HG03378 (cell line): ENCODE data around the gene IFT122.
"Not testable (repeated sequence)": the region's sequence is repeated elsewhere in the genome, so short reads cannot be mapped to it uniquely, and the experiment has no call there.

Experiments used
- ATAC-seq: cut with Tn5 transposase; IDR thresholded peaks from one replicate; pipeline ENCODE4 v1.9.1; 2021; ENCODE audit warnings: mild to moderate bottlenecking, moderate library complexity; ENCODE audit not compliant: unreplicated experiment

IFT122 gene

DNA sequence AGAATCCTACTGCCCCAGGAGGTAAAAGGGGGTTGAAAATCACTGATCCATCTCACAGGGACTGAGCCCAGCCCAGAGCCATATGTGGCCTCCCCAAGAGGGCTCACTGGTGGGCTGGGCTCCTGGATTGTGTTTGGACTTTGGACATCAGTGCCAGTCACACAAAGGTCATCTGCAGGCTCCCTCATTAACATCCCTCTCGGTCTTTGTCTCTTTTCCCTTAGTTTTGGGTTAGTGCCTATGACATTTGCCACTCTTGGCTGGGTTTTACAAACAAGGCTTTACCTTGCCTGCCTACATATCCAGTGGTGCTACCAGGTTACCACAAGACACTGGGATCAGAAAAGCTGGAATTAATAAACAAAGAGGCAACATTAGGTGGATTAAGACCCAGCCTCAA lies 27.9 kb downstream of the IFT122 start:
- ATAC-seq, result no peak

DNA sequence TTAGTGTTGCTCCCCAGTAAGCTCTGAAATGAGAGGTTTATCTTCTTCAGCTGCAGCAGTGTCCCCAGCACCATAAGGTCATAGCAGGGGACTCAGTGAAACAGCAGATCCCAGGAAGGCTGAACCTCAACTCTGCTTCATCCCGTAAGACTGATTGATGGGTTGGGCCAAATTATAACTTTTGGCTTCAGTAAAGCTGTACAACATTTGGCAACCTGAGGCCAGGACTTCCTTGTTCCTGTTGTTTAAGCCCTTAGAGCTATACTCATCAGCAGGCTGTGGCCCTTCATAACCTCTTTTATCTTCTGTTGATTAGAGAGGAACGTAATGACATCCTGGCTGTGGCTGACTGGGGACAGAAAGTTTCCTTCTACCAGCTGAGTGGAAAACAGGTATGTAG lies 29.0 kb downstream of the IFT122 start:
- no peak for ATAC-seq

DNA sequence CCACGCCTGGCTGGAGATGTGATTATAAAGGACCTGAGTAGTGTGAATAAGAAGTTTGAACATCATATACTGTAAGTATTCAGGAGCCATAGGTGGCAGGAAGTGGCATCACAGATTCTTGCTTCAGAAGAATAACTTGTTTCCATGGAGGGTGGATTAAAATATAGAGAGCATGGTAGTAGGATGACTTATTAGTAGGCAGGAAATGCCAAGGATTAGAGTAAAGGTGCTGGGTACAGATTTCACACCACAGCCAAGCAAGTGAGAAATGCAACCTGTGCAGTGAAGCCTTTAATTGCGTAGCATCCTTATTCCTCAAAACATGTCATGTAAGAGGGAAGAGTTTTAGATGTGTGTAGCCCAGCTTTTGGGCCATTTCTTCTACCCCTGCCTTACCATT lies 30.8 kb downstream of the IFT122 start:
- ATAC-seq, result no peak

DNA sequence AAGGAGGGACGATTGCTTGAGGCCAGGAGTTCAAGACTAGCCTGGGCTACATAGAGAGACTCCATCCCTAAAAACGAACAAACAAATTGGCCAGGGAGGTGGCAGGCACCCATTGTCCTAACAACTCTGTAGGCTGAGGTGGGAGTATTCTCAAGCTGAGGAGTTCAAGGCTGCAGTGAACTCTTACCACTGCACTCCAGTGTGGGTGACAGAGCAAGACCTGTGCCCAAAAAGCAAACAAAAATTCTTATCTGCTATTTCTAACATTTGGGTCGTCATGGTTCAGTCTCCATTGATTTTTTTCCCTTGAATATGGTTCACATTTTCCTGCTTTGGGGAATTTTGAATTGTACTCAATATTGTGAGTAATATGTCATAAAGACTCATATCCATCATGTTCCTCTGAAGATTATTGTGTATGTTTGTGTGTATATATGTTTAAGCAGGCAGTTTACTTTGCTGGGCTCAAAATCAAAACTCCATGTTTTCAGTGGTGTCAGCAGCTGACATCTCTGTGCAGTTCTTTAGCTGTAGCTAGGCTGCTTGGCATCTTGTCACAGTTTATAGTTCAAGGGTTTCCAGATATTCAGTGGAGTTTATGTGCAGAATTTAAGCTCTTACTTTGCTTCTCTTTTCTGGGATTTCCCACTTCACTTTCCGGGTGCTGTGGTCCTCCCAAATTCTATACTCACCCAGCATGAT lies 33.2 kb downstream of the IFT122 start:
- no peak for ATAC-seq

DNA sequence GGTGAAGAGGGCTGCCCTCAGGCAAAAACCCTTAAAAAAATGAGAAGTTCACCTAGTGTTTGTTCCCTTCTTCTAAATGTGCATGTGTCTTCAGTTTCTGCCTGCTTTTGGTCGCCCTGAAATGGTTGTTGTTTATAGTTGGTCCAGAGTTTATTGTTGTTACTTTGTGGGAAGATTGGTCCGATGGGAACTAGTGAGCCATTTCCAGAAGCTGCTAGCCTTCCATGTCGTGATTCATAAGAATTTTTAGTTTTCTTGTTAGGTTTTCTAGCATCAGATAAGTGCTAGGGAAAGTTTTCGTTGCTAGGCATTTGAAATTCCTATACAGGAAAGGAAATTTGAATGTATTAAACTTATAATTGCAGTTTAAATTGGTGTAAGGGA lies 33.7 kb downstream of the IFT122 start:
- no peak for ATAC-seq

DNA sequence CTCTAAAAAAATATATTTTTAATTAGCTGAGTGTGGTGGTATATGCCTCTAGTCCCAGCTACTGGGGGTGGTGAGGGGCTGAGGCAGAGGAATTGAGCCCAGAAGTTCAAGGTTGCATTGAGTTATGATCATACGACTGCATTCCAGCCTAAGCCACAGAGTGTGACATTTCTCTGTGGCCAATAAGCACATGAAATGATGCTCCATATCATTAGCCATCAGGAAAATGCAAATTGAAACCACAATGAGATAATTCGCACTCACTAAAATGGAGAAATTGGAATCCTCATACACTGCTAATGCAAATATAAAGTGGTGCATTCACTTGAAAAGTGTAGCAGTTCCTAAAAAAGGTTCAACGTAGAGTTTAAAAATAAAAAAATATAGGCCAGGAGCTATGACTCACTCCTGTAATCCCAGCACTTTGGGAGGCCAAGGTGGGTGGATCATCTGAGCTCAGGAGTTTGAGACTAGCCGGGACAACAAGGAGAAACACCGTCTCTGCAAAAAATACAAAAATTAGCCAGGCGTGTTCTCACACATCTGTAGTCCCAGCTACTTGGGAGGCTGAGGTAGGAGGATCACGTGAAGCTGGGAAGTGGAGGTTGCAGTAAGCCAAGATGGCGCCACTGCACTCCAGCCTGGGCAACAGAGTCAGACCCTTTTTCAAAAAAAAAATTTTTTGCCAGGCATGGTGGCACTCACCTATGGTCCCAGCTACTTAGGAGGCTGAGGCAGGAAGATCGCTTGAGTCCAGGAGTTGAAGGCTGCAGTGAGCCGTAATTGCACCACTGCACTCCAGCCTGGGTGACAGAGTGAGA lies 35.2 kb downstream of the IFT122 start:
- no peak for ATAC-seq

DNA sequence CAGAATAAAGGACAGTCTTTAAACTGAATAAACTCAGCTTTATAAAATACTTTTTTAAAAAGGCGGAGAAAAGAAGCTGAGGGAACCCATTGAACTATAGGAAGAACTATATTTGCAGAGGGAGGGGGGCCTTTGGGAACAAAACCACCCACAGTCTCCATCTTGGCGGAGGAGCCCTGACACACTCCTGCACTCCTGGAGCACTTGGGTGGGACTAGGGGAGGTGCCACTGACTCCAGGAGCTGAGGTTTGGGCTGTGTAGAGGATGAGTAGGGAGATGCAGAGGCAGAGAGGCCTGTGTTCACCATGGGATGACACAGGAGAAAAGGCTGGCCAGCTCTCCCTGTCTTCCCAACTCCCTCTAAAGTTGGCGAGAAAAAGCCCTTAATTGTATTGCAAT lies 35.8 kb downstream of the IFT122 start:
- no peak for ATAC-seq

DNA sequence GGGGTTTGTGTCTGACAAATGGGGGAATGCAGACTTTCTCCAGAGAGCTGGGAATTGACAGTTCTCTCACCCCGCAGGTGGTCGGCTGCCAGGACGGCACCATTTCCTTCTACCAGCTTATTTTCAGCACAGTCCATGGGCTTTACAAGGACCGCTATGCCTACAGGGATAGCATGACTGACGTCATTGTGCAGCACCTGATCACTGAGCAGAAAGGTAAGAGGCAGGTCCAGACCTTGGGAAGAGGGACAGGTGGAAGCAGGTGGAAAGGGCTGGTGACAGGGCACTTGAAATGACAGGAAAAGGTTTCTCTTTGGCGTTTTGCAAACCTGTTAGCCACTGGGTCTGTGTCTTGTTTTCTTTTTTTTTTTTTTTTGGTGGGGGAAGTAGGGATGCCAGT lies 36.6 kb downstream of the IFT122 start:
- no peak for ATAC-seq

DNA sequence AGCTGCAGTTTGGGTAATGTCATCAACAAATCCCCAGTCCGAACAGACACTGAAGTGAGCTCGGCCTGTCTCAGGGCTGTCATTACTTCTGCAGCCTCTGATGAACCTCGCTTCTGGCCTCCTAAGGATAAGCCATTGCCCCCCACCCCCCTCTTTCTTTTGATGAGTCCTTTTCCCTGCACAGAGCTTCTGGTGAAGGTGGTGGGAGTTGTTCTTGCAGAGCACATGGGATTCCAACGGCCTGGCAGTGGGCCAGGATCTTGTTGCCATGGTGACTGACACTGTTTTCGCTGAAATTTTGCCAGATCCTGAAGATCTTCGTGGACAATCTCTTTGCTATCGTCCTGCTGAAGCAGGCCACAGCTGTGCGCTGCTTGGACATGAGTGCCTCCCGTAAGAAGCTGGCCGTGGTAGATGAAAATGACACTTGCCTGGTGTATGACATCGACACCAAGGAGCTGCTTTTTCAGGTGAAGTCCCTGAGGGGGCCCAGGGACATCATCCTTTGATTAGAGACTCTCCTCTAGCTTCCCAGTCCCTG lies 41.3 kb downstream of the IFT122 start:
- not testable (repeated sequence) for ATAC-seq

DNA sequence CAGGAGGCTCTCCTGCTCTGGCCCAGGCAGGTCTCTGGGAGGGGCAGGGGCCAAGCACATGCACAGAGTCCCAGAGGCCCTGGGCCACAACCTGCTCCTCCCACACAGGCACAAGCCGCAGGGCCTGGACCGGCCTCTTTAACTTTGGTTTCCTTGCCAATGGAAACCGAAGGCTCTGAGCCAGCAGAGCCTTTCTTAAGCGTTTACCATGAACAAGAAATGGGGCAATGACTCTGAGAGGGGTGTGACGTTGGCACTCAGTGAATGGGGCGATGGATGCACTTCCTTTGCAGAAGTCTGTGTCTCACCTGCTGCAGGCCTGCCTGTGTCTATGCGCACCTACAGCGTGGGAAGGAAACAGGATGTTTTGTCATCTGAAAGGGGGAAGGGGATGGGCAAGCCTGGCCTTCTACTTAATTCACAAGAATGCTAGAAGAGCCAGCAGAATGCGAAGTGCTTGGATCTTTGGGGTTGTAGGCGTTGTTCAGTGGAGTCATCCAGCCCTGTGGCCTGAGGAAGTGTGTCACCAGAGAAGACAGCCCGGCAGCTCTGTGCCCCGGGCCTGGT lies 41.8 kb downstream of the IFT122 start:
- ATAC-seq, result no peak

DNA sequence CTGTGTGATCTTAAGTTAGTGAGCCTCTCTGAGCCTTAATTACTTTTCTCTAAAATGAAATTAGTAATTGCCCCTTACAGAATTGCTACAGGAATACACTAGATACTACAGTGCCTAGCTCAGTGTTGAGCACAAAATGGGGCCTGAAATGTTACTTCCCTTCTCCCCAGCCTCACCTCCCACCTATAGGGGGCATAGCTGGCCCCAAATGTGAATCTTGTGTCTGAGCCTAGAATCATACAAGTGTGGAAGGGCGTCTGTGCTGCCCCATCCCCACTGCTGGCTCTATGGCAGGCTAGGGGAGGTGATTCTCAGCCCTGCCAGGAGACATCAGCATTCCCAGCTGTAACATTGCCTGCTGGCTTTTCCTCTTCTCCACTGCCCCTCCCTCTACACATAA lies 42.7 kb downstream of the IFT122 start:
- no peak for ATAC-seq

DNA sequence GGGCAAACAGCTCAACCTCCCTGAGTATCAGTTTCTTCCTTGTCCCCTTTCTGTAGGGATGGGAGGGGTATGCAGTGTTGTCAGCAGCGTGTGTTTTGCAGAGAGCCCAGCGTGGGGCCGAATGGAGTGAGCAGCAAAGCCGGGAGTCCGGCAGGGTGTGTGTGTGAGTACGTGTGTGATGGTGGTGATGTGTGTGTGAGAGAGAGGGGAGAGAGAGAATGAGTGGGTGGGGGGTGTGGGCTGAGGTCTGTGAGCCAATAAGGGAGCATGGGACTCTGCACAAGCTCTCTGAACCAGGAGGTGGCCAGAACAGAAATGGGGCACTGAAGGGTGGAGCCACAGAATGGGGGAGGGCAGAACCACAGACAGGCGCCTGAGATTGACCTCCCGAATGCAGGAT lies 43.8 kb downstream of the IFT122 start:
- no peak for ATAC-seq

DNA sequence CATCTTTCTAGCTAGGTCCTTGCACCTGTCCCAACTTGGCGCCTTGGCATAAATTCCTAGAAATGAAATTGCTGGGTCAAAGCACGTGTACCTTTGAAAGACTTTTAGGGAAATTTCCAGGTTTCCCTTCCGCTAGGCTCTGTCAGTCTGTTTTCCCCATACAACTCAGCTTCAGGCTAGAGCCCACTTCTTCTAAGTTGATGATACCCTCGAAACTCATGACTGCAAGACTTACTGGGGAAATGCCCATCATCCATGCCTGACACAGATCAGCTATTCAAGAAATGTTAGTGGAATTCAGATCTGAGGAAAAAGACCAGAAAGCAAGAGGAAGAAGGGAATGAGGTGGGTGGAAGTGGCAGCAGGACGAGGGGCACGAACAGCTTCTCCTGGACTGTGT lies 45.1 kb downstream of the IFT122 start:
- not testable (repeated sequence) for ATAC-seq

DNA sequence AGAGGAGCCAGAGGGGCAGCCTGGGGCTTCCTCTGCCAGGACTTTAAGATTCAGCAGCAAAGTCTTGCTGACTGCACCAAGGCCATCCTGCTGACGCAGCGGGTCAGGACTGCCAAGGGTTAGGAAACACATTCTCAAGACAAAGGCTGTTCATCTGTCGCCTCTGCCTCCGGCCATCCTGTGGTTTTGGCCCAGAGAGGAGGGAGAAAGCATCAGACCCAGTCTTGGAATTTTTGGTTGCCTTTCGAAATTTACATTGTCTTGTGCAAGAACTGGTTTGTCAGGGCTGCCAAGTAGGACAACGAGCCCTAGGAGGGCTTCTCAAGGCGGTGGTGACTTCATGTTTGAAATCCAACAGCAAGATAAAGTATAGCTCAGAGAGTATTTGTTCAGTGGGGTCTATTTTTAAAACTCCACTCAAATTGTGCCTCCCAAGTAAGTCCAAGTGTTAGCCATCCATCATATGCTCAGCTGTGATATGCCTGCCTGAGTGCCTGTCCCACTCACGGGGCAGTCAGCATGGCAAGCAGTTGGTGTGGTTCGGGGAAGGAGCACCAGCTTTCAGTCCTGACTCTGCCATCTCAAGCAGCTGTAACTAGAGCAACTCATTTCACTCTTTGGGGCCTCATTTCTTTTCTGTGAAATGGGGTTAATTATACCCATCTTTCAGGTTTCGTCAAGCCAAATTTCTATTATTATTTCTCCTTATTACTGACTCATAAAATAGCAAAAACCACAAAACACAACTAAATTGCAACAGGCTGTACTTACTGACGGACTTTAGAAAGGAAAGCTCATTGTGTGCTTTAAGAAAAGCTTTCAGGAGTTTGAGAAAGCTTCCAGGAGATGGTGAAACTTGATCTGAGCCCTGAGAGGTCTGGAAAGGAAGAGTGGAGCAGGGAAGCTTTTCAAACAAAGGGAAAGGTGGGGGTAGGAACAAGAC lies 46.0 kb downstream of the IFT122 start:
- no peak for ATAC-seq

DNA sequence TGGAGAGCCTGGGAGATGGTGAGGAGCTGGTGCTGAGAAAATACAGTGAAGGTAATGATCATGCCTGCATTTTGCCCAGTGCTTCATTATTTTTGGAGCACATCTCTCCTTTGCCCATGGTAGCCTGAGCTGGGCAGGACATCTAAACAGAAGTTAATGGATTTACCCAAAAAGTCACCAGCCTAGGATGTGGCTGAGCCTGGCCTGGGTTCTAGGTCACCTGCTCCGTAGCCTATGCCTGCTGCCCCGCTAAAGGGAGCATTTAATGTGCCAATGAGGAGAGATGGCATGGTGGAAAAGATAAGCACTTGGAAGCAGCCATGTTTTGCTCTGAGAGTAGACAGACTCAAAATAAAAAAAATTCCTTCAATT lies 46.6 kb downstream of the IFT122 start:
- no peak for ATAC-seq

DNA sequence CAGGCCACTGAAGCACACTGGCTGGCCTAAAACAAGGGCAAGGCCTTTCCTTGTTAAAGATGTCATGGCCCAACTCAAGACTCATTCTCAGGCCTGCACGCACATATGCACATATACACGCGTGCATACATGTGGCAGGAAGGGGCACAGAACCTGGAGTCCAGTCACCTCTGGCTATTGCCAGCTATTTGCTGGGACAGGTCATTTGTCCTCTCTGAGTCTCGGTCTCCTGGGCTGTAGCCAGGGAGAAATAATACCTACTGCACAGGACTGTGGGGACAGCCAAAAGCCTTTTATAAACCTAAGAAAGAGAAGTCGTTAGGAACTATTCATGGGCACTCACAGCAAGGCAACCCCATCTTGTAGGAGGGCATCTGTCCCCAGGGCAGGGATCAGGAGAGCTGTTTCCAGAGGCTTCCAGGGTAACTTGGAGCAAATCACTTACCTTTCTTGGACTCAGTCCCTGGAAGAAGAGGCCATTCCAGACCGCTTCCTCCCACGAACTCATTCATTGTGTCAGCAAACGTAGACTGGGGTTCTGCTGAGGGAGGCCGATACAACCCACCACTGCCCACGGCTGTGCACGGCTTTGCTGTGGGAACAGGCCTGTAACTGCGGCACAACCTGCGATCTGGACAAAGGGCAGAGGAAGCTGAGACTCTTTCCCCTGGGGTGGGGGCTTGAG lies 47.3 kb downstream of the IFT122 start:
- ATAC-seq, result no peak

DNA sequence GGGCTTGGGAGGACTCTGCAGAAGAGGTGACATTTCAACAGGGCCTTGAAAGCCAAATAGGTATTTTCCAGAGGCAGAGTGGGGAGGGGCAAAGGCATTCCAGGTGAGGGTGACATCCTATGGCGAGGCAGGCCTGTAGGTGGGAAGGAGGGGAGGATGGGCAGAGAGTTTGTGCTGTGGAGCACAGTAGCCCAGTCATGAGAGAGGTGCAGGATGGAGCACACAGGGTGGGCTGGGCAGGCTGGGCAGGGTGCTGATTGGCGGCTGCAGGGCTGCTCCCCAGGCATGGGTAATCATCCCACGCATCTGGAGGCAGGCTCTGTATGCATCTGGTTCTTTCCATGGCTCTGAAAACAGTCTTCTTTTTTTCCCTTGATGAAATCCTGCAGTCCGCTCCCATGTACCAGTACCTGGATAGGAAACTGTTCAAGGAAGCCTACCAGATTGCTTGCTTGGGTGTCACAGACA lies 47.9 kb downstream of the IFT122 start:
- ATAC-seq, result not testable (repeated sequence)

DNA sequence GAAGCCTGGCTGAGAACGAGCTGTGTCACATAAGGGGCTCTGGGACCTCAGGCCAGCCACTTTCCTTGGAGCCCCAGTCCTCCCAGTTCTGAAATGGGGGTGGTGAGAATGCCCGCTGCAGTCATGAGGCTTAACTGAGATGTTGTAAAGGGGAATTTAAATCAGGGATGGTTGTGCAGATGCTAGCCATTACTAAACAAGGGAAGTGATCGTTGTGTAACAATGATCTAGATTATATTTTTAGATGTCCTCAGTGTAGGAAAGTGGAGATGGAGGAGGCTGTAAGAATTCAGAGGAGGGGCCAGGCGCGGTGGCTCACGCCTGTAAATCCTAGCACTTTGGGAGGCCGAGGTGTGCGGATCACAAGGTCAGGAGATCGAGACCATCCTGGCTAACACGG lies 49.2 kb downstream of the IFT122 start:
- ATAC-seq, result not testable (repeated sequence)

DNA sequence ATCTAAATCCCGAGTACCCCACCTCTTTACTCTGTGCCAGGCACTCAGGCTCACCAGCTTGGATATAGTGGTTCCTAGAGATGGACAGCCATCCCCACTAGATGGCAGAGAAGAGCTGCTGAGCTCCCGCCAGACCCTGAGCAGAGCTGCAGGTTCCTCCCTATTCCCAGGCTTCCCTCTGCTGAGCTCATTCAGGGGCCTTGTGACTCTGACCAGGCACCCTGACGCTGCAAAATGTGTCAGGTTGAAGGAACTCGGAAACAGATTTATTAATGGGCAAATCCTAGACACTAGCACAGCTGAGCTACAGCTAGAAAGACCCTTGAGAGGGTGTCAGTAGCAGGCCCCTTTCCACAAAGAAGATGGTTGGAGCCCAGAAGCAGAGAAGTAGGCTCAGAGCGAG lies 50.2 kb downstream of the IFT122 start:
- peak; percentile 84 for ATAC-seq

DNA sequence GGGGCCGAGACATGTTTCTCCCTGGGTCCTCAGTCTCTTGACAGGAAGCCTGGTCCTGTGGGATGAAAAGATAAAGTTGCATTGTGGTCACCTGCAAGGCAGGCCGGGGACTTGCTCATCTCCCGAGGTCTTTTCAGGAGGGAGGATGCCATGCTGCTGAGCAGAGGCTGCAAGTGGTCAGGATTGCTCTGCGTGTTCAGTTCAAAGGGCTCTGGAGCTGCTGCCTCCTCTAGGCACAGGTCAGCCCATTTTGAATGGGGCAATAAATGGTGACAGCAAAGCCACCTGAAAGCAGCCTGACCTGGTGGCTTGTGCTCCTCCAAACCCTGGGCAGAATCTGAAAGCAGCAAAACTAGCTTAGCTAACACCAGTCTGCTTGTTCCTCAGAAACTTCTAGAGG lies 51.1 kb downstream of the IFT122 start:
- not testable (repeated sequence) for ATAC-seq
